Skeletal muscle cell (primary cell): ENCODE results near the gene TTF1.

Experiments
- DNase-seq: peaks from one replicate; pipeline ENCODE4 v3.0.0-alpha.2; 2010; ENCODE audit warnings: low read depth
- H3K4me3 ChIP-seq: 2 replicates; pipeline ENCODE4 v1.5.1; 2011; ENCODE audit warnings: low read depth, mild to moderate bottlenecking, control low read depth, low read length, moderate library complexity

The TTF1 gene

GRCh38 chr9:132406554-132407122 lies at the start of gene TTF1:
Gene TTF1 (minus strand): TSS chr9:132406840. CDS start chr9:132402821, 4,019 bp downstream.
- DNase-seq: peak; percentile 56
- peak within 1 kb of the TSS; percentile 68 for H3K4me3 ChIP-seq

GRCh38 chr9:132456241-132456640 lies 49.6 kb upstream of the TTF1 start:
- DNase-seq: no peak

GRCh38 chr9:132451276-132451675 lies 44.6 kb upstream of the TTF1 start:
- DNase-seq: no peak
- no peak overlapping the region for H3K4me3 ChIP-seq

More at GRCh38 chr9:132456241-132456640, 49.6 kb upstream of the TTF1 start:
- no peak overlapping the region for H3K4me3 ChIP-seq

GRCh38 chr9:132447902-132448301 lies 41.3 kb upstream of the TTF1 start:
- H3K4me3 ChIP-seq: no peak overlapping the region
- DNase-seq: no peak

- DNase-seq: no peak
- no peak overlapping the region for H3K4me3 ChIP-seq
Observed at GRCh38 chr9:132447346-132447745, 40.7 kb upstream of the TTF1 start.

- no peak overlapping the region for H3K4me3 ChIP-seq
- DNase-seq: no peak
Observed at GRCh38 chr9:132446887-132447286, 40.2 kb upstream of the TTF1 start.

- no peak overlapping the region for H3K4me3 ChIP-seq
- no peak for DNase-seq
Observed at GRCh38 chr9:132443951-132444607, 37.4 kb upstream of the TTF1 start.

GRCh38 chr9:132441404-132441803 lies 34.8 kb upstream of the TTF1 start:
- DNase-seq: no peak

GRCh38 chr9:132440735-132441134 lies 34.1 kb upstream of the TTF1 start:
- no peak for DNase-seq
- no peak overlapping the region for H3K4me3 ChIP-seq

More at GRCh38 chr9:132441404-132441803, 34.8 kb upstream of the TTF1 start:
- H3K4me3 ChIP-seq: no peak overlapping the region

GRCh38 chr9:132439153-132439552 lies 32.5 kb upstream of the TTF1 start:
- no peak overlapping the region for H3K4me3 ChIP-seq
- DNase-seq: no peak

GRCh38 chr9:132434881-132435280 lies 28.2 kb upstream of the TTF1 start:
- H3K4me3 ChIP-seq: no peak overlapping the region
- DNase-seq: no peak

- no peak overlapping the region for H3K4me3 ChIP-seq
- DNase-seq: no peak
Observed at GRCh38 chr9:132430998-132431397, 24.4 kb upstream of the TTF1 start.

GRCh38 chr9:132426639-132427414 lies 20.2 kb upstream of the TTF1 start:
- no peak overlapping the region for H3K4me3 ChIP-seq
- DNase-seq: no peak

GRCh38 chr9:132425675-132426062 lies 19.0 kb upstream of the TTF1 start:
- H3K4me3 ChIP-seq: no peak overlapping the region
- no peak for DNase-seq

- H3K4me3 ChIP-seq: no peak overlapping the region
- no peak for DNase-seq
Observed at GRCh38 chr9:132424857-132425674, 18.4 kb upstream of the TTF1 start.

- H3K4me3 ChIP-seq: no peak overlapping the region
- DNase-seq: no peak
Observed at GRCh38 chr9:132423503-132423902, 16.9 kb upstream of the TTF1 start.

GRCh38 chr9:132422574-132422973 lies 15.9 kb upstream of the TTF1 start:
- DNase-seq: no peak

GRCh38 chr9:132418726-132419363 lies 12.2 kb upstream of the TTF1 start:
- no peak for DNase-seq
- H3K4me3 ChIP-seq: no peak overlapping the region

More at GRCh38 chr9:132422574-132422973, 15.9 kb upstream of the TTF1 start:
- H3K4me3 ChIP-seq: no peak overlapping the region

GRCh38 chr9:132415181-132415580 lies 8.5 kb upstream of the TTF1 start:
- H3K4me3 ChIP-seq: peak overlapping the region; percentile 3
- no peak for DNase-seq
